Endometrial microvascular endothelial cells (primary cell): ENCODE results near the gene TMEM187. TPM values are rescaled to one million over a fixed set of nuclear protein-coding genes. Genes with fewer than 3 reads are reported as not detected.

Experiments used
- in situ Hi-C: cut with HindIII; loops from 2 replicates; pipeline ENCODE4 v1.10.0; 2017; ENCODE audit warnings: low sequenced_read_pairs, low pct_unique_long_range_greater_than_20kb; ENCODE audit errors: inconsistent ontology term
- total RNA-seq: library from RNA; depleted of rRNA; stranded (reverse); fragments of >200 nt; gene quantifications from one replicate; pipeline ENCODE4 v1.2.3, GENCODE V29; 2015; ENCODE audit errors: inconsistent ontology term

TMEM187 gene
- total RNA-seq, 1 donor from 2014 or later: 9.8 TPM

DNA sequence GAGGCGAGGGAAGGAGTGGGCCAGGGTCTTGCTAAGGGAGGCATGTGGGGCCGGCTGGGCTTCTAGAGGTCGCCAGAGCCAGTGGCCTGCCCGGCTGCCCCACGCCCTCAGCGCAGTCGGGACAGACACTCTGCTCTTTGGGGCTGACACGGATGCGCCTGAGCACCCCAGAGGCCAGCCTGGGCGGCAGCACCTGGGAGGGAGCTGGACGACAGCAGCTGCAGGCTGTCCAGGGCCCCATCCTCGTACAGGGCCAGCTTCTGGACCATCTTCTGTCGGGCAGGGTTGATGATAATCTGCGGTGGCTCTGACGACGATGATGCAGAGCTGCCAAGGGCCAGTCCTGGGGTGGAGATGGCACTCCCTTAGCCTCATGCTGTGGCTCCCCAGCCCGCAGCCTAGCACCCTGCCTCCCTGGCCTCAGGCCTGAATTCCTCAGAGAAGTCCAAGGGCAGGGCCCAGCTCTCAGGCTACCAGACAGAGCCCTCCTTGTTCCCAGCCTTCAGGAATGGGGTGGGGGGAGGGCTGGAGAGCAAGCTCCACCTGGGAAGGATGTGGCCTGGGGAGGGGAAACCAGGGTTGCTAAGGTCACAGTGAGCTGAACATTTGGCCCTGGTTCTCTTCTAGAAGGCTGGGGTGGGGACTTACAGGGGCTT lies 39.9 kb downstream of the TMEM187 start:
- in situ Hi-C loops: no loop called here

DNA sequence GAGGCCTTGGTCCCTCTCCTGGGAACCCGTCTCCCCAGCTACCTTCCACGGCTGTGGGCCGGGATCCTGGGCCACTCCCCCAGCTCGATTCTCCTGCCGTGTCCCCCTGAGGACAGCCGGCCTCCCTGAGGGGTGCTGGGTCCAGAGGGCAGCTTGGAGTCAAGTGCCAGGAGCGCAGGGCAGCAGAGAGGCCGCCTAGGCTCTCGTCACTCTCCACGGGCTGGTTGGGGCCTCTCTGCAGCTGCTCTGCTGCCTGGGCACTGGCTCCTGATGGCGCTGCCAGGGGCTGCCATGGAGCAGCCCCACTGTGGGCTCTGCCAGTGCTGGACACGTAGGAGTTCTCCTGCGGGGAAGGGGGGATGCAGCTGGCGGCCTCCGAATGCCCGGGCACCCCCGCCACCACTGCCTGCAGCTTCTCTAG lies 40.5 kb downstream of the TMEM187 start:
- in situ Hi-C loops: no loop called here

DNA sequence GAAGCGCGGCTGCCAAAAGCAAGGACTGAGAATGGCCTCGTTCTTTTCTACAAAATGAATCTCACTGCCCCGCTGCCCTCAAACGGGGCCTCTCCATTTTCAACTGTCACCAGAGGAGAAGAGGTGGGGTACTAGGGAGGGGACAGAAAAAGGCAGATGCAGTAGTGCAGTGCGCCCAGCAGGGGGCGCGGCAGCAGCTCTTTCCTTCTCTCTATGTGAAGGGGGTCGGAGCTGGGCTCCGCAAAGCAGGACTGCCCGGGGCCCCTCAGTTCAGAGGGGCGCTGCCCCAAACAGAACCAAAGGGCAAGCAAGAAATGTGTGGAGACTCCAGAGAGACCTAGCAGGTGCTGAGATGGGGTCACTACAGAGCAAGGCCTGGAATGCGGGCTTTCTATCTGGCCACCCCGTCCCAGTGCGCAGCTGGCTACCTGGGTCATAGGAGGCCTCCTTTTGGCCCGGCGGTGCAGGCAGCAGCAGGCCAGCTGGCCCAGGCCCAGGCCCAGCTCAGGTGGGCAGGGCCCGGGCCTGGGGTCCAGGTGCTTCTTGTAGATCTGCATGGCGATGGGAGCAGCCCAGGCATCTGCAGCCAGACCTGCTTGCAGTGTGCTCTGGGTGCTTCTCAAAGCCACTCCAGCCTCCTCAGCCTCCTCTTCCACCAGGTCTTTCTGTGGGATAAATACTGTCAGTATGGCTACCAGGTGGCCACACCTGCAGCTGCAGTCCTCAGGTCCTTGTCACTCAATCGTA lies 41.2 kb downstream of the TMEM187 start:
- in situ Hi-C loops: no loop called here

DNA sequence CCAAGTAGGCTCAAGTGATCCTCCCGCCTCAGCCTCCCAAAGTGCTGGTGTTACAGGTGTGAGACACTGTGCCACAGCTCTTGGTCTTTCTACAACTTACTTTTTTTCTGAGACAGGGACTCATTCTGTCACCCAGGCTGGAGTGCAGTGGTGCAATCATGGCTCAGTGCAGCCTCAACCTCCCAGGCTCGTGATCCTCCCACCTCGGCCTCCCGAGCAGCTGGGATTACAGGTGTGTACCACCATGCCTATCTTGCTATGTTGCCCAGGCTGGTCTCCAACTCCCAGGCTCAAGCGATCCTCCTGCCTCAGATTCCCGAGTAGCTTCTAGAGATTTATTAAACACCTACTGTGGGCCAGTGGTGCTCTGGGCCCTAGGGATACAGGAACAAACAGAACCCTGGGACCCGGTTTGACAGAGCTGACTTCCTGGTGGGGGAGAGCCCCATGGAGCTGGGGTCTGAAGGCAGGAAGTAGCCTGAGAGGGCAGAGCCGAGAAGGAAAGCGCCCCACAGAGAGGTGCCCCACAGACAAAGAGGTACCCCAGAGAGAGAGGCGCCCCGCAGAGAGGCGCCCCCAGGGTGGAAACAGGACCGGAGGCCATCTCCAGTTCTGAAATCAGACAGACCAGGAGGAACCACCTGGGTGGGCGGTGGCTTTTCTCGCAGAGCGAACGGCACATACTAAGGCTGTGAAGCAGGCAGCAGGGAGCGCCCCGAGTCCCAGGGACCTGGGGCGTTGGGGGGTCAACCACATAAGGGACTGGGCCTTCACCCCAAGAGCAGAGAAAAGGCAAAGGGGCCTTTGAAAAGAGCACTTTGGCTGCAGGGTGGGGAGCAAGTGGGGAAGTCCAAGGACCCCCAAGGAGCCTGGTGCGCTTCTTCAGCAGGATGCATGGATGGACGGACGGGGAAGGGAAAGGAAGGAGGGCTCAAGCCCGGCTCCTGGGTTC lies 42.2 kb downstream of the TMEM187 start:
- in situ Hi-C loops: no loop called here

DNA sequence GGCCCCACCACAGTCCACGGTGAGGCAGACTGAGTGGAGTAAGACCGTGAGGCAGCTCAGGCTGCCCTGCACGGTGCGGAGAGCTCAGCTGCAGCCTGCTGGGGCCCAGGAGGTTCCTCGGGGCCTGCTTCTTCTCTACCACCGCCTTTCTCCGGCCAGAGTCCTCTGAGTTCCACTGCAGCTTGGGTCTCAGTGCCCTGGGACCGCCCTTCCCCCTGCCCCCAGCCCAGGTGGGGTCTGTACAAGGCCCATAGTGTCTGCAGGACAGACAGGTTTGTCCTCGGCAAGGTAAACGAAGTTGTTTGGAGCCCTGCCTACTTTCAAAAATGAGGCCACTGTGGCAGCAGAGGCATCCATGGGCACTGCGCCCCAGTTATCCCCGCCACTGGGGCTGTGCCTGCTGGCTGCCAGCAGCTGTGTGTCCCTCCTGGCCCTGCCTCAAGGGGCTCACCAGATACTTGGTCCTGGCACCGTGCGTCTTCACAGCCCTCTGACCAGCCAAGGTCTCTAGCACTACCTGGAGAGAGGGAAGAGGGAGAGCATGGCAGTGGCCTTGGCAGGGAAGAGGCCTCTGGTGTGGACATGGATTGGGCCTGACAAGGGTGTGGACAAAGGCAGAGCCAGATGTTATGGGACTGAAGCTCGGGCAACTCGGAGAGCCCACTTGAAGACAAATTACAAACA lies 43.2 kb downstream of the TMEM187 start:
- in situ Hi-C loops: no loop called here

DNA sequence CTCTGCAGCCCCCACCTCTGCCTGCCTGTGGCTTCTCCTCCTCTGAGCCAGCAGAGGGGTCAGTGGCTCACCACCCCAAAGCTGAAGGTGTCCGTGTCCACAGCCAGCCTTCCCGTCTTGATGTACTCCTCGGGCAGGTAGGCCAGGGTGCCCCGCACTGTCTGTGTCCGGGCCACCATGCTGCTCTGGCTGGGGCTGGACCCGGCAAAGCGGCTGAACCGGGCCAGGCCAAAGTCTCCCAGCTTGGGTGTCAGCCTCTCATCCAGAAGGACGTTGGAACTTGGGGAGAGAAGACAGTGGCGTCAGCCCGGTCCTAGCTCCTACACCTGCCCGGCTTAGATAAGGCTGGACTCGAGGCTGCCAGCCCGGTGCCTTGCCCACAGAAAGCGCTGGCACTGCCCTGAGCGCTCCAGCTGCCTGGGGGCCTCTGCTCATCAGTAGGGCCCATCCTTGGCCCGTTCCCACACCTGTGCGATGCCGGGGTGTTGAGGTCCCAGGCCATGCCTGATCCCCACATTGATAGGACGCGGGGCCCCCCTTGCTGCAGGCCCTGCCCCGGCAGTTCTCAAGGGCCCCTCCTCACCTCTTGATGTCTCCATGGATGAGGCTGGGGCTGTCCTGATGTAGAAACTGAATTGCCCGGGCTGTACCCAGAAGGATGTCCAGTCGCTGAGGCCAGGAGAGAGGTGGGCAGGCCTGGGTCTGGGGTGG lies 44.0 kb downstream of the TMEM187 start:
- in situ Hi-C loops: no loop called here

DNA sequence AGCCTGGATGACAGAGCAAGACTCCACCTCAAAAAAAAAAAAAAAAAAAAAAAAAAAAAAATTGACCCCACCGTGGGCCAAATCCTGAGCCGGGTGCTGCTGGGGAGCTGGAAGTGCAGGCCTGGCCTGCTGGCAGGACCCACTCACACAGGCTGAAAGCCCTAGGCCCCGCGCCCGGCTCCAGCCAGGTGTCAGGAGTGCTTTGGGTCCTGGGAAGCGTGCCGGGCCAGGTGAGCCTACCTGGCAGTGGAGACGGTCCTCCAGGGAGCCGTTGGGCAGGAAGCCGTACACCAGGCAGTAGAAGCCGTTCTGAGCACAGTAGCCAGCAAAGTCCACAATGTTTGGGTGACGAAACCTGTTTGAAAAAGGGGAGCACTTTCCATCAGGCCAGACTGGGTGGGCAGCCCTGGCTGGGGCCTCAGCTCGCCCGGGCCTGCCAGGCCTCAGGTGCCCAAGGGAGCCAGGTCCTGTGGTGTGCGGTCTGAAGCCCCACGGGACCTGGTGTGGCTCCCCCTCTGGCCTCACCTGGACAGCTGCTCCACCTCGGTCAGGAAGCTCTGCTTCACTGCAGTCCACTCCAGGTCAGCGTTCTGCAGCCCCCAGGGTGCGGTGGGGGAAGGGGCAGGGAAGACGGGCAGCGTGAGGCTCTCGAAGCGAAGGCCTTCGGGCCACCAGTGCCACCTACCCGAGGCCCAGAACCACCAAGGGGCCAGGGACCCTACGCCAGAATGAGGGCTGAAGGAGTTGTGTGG lies 45.4 kb downstream of the TMEM187 start:
- in situ Hi-C loops: no loop called here

DNA sequence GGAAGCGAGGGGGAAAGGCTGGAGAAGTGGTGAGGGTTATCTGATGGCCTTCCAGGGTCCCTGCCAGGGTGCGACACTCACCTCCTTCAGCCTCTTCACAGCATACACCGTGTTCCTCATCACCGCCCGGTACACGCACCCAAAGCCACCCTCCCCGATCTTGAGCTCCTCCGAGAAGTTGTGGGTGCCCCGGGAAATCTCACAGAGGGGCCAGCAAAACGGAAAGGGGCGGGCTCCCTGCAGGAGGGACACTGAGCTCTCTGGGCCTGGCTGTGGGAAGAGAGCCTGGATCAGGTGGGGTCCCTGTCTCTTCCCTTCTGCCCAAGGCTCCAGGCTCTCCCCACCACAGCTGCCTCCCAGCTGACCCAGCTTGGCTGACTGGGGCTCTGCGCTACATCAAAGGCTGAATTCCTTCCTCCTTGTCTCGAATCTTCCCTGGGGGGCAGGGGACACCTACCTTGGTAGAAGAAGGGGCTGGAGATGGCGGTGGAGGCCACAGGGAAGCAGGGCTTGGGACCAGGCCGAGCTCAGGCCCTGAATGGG lies 46.0 kb downstream of the TMEM187 start:
- in situ Hi-C loops: no loop called here

DNA sequence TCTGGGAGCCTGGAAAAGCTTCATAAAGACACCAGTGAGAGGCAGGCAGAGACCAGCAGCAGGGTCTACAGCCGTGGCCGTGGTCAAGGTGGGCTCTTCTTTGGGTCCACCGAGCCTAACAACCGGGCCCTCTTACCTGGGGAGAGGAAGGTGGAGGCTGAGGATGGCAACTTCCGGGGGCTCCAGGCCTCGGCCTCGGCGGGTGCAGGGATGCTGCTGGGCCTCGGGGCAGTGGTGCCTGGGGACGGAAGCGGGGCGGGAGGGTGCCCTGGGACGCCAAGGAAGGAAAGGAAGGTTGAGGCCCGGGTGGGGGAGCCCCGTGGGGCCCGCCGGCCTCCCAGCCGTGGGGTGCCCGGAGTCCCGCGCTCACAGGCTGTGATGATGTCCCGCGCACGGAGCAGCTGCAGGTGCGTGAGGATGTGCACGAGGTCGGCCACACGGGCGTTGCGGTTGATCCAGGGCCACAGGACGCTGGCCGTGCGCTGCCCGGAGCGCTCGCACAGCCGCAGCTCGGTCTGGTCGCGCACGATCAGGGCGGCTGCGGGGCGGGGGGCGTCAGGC lies 46.6 kb downstream of the TMEM187 start:
- in situ Hi-C loops: no loop called here

DNA sequence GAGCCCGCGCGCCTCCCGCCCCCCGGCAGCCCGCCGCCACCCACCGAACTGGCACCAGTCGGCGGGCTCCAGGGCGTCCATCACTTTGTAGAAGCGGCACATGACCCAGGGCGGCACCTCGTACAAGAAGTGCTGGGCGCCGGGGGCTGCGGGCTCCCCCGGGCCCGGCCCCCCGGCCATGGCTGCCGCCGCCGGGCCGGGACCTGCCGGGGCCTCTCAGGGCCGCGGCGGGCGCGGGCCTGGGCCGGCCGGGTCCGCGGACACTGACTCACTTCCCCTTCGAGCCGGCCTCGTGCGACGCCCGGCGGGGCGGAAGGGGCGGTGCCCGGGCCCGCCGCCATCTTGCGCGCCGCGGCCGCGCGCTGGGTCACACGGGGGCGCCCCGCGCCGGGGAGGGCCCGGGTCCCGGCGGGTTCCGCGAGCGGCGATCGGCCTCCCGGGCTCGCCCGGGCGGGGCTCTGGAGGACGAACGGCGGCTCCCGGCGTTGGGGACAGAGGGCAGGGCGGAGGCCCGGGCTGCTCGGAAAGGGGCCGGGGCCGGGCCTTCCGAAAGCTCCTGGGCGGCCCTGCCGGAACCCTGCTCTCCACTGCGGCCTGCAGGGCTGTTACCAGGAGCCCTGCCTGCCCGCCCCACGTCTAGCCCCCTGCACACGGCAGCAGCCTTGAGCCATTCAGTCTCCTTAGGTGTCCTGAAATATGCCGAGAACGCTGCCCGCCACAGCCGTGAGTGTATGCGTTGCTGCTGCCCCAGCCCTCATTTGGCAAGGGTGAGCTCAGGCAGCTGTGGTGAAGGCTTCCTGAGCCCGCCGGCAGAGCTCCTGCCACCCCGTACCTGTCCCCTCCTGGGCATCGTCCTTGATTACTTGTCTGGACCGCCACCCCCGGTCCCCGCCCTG lies 47.3 kb downstream of the TMEM187 start, which contains the start of gene IRAK1:
TSS of gene IRAK1 (minus strand) at position 270 of the 896 bp plus-strand sequence. CDS start at position 180, 90 bp downstream.
- in situ Hi-C loops: no loop called here

DNA sequence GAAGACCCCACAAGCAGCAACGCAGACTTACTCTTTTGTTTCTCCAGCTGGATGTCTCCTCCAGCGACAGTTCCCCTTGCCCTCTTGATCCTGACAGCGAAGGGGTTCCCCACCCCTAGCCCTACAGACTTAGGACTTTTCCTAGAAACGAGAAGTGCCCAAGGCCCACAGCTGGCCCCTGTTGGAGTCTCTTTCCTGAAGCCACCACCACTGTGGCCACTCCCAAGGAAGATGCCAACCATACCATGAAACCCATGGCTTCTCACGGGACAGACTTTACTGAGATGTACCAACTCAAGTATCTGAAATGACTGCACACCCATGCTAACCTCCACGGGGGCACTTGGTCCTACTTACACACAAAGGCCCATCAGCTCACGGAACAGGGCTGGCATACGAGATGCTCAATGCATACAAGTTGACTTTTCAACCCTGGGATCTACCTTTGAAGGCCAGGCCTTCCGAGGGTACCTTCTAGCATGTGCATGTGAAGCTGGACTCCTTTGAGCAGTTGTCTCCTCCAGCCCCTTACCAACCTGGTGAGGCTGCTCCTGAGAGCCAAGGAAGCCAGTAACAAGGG lies 48.1 kb downstream of the TMEM187 start:
- in situ Hi-C loops: no loop called here

DNA sequence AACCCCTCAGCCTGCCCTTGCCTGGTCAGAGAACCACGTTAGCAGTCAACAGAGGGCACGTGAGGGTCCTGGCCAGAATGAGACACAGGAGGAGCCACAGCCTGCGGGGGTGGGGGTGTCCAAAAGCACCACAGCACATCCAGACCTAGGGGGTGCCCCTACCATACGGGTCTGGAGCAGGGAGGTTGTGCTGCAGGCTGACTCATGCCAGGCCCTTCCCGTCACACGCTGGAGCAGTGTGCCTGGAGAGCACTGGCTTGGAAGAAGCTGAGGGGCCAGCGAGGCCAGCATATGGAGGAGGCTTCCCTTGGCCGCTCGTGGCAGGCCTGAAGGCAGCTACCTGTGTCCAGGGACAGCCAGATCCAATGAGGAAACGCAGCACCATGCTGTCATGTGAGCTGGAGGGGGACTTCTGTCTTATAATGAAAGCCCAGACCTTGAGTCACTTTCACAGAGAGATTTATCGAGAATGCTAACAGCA lies 48.6 kb downstream of the TMEM187 start:
- in situ Hi-C loops: no loop called here

DNA sequence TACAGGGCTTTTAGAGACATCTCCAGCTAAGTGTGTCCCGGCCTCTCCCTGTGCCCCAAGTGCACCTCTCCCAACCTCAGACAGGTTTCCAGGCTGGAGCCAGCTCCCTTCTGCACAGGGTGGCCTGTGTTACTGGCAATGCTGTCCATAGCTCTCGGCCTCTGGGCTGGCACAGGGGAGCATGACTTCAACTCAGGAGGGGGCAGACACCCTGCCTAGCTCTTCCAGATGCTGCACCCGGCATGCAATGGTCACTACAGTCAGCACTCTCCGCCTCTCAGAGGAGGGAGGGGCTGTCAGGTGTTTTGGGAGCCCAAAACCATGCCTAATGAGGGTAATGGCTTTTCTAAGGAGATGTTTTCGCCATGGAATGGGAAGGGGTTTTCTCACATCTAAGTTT lies 49.6 kb downstream of the TMEM187 start:
- in situ Hi-C loops: no loop called here

DNA sequence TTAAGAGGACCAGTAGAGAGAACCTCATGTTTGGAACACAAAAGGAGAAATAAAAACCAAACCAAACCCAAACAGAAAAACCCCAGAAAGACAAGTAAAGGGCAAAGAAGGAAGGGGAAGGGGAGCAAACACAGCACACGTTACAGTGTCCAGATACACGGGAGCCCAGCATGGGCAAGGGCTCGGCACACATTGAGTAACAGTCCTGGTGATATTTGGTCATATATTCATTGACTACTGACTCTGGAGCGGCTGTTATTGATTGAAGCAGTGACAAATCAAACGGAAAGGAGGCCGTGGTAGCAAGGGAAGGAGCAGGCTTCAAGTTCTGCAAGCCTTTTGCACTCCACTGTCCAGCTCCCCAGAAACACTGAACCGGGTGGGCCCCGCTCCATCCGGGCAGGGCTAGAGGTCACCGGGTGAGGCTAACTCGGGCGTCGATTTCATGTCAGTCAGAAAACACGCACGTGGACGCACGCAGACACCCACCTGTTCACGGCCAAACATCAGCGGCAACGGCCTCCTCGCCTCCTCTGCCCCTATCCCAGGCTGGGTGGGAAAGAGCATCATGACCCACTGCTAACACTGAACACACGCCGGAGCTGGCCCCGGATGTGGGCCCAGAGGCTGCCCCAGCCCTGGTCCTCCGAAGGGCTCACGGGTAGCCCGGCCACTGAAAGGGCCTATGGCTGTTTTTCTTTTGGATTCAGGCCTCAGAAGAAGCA lies 50.9 kb downstream of the TMEM187 start:
- in situ Hi-C loops: no loop called here

DNA sequence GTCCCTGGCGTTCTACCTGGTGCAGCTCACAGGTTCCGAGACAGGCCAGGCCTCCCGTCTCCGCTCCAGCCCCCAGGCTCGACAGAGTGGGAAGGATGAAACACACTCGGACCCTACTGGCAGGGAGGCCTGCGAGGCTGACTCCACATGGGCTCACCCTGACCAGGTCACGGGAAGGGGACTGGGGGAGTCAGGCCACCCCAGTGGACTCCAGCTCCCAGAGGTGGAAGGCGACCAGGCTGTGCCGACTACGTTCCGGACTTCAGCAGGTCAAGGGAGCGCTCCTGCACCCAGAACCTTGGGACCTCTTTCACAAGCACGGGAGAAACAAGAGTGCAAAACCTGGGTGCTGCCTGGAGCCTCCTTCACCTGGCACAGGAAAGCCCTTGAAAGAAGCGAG lies 51.7 kb downstream of the TMEM187 start:
- in situ Hi-C loops: no loop called here
